ENCODE results near the gene ABCC4.

Gene ABCC4

GRCh38 chr13:95264225-95264624 is 37.0 kb downstream of the ABCC4 start:
- POLR2A ChIA-PET = no interaction called here
- CTCF ChIA-PET = no interaction called here
- no peak for DNase-seq (ENCODE audit: extremely low spot score)
- TF ChIP-seq FOXA1 (IDR thresholded peaks at IDR 0.05) (no peak), HDGF (IDR thresholded peaks at IDR 0.05; ENCODE audit: borderline replicate concordance) (no peak), FOXM1 (IDR thresholded peaks at IDR 0.05; ENCODE audit: borderline replicate concordance) (no peak), BHLHE40 (IDR thresholded peaks at IDR 0.05; ENCODE audit: borderline replicate concordance) (no peak), ELF4 (IDR thresholded peaks at IDR 0.05) (no peak), L3MBTL2 (conservative IDR thresholded peaks at IDR 0.05) (no peak), LEF1 (IDR thresholded peaks at IDR 0.05; ENCODE audit: borderline replicate concordance) (no peak), SP1 (IDR thresholded peaks at IDR 0.05) (no peak), PKNOX1 (IDR thresholded peaks at IDR 0.05) (no peak), FOXK2 (IDR thresholded peaks at IDR 0.05) (no peak), ARNT (IDR thresholded peaks at IDR 0.05) (no peak), NFRKB (IDR thresholded peaks at IDR 0.05) (no peak)

GRCh38 chr13:95262837-95263384 is 38.3 kb downstream of the ABCC4 start:
- ChIA-PET POLR2A (no interaction called here), CTCF (no interaction called here)
- DNase-seq (ENCODE audit: extremely low spot score) = no peak
- TF ChIP-seq FOXK2 (IDR thresholded peaks at IDR 0.05) (no peak), PKNOX1 (IDR thresholded peaks at IDR 0.05) (no peak), FOXM1 (IDR thresholded peaks at IDR 0.05; ENCODE audit: borderline replicate concordance) (no peak), SP1 (IDR thresholded peaks at IDR 0.05) (no peak), FOXA1 (IDR thresholded peaks at IDR 0.05) (no peak), ELF4 (IDR thresholded peaks at IDR 0.05) (no peak), BHLHE40 (IDR thresholded peaks at IDR 0.05; ENCODE audit: borderline replicate concordance) (no peak), SUZ12 (IDR thresholded peaks at IDR 0.05) (no peak), ZNF384 (IDR thresholded peaks at IDR 0.05) (no peak), HDGF (IDR thresholded peaks at IDR 0.05; ENCODE audit: borderline replicate concordance) (no peak), NFRKB (IDR thresholded peaks at IDR 0.05) (no peak), TARDBP (IDR thresholded peaks at IDR 0.05) (no peak), ARNT (IDR thresholded peaks at IDR 0.05) (no peak), CTBP1 (IDR thresholded peaks at IDR 0.05; ENCODE audit: borderline replicate concordance) (no peak), LEF1 (IDR thresholded peaks at IDR 0.05; ENCODE audit: borderline replicate concordance) (no peak), L3MBTL2 (conservative IDR thresholded peaks at IDR 0.05) (no peak)

- no peak for DNase-seq (ENCODE audit: extremely low spot score)
- POLR2A ChIA-PET = no interaction called here
Measured at GRCh38 chr13:95261956-95262355, 39.3 kb downstream of the ABCC4 start.

GRCh38 chr13:95260031-95260525 is 41.2 kb downstream of the ABCC4 start:
- no peak for DNase-seq (ENCODE audit: extremely low spot score)
- POLR2A ChIA-PET = no interaction called here
- TF ChIP-seq PKNOX1 (IDR thresholded peaks at IDR 0.05) (no peak), SUZ12 (IDR thresholded peaks at IDR 0.05) (no peak), CTBP1 (IDR thresholded peaks at IDR 0.05; ENCODE audit: borderline replicate concordance) (no peak), ZNF384 (IDR thresholded peaks at IDR 0.05) (no peak), HDGF (IDR thresholded peaks at IDR 0.05; ENCODE audit: borderline replicate concordance) (no peak), ARNT (IDR thresholded peaks at IDR 0.05) (no peak), TARDBP (IDR thresholded peaks at IDR 0.05) (no peak), SP1 (IDR thresholded peaks at IDR 0.05) (no peak)
- CTCF ChIA-PET = no interaction called here

More at GRCh38 chr13:95261956-95262355, 39.3 kb downstream of the ABCC4 start:
- TF ChIP-seq BHLHE40 (IDR thresholded peaks at IDR 0.05; ENCODE audit: borderline replicate concordance) = no peak
- TF ChIP-seq HDGF (IDR thresholded peaks at IDR 0.05; ENCODE audit: borderline replicate concordance) = no peak
- no peak for TF ChIP-seq CTBP1 (IDR thresholded peaks at IDR 0.05; ENCODE audit: borderline replicate concordance)
- TF ChIP-seq SUZ12 (IDR thresholded peaks at IDR 0.05) = no peak
- no peak for TF ChIP-seq NFRKB (IDR thresholded peaks at IDR 0.05)
- TF ChIP-seq ELF4 (IDR thresholded peaks at IDR 0.05) = no peak
- no peak for TF ChIP-seq FOXA1 (IDR thresholded peaks at IDR 0.05)
- no peak for TF ChIP-seq SP1 (IDR thresholded peaks at IDR 0.05)
- TF ChIP-seq PKNOX1 (IDR thresholded peaks at IDR 0.05) = no peak
- TF ChIP-seq FOXM1 (IDR thresholded peaks at IDR 0.05; ENCODE audit: borderline replicate concordance) = no peak
- no peak for TF ChIP-seq ZNF384 (IDR thresholded peaks at IDR 0.05)
- CTCF ChIA-PET = no interaction called here

- DNase-seq (ENCODE audit: extremely low spot score) = no peak
- ChIA-PET POLR2A (no interaction called here), CTCF (no interaction called here)
- TF ChIP-seq TARDBP (IDR thresholded peaks at IDR 0.05) = no peak
- no peak for TF ChIP-seq SP1 (IDR thresholded peaks at IDR 0.05)
- TF ChIP-seq PKNOX1 (IDR thresholded peaks at IDR 0.05) = no peak
- TF ChIP-seq ZNF384 (IDR thresholded peaks at IDR 0.05) = no peak
- no peak for TF ChIP-seq NFRKB (IDR thresholded peaks at IDR 0.05)
- TF ChIP-seq FOXK2 (IDR thresholded peaks at IDR 0.05) = no peak
- TF ChIP-seq L3MBTL2 (conservative IDR thresholded peaks at IDR 0.05) = no peak
- no peak for TF ChIP-seq LEF1 (IDR thresholded peaks at IDR 0.05; ENCODE audit: borderline replicate concordance)
- no peak for TF ChIP-seq FOXM1 (IDR thresholded peaks at IDR 0.05; ENCODE audit: borderline replicate concordance)
- no peak for TF ChIP-seq SUZ12 (IDR thresholded peaks at IDR 0.05)
- TF ChIP-seq ELF4 (IDR thresholded peaks at IDR 0.05) = no peak
- TF ChIP-seq FOXA1 (IDR thresholded peaks at IDR 0.05) = no peak
- TF ChIP-seq ARNT (IDR thresholded peaks at IDR 0.05) = no peak
- TF ChIP-seq CTBP1 (IDR thresholded peaks at IDR 0.05; ENCODE audit: borderline replicate concordance) = no peak
- TF ChIP-seq HDGF (IDR thresholded peaks at IDR 0.05; ENCODE audit: borderline replicate concordance) = no peak
- no peak for TF ChIP-seq BHLHE40 (IDR thresholded peaks at IDR 0.05; ENCODE audit: borderline replicate concordance)
Measured at GRCh38 chr13:95258619-95259194, 42.5 kb downstream of the ABCC4 start.

Measured in HEK293T (cell line).